NB4 (cell line): ENCODE data around the gene CDH4.
A peak's percentile ranks its signal among the peaks of the same experiment; 100 is the strongest.

Experiments used
- CTCF ChIP-seq: IDR thresholded peaks from one replicate; pipeline ENCODE4 v1.5.1; 2012; ENCODE audit warnings: low read depth, low read length
- MAX ChIP-seq: IDR thresholded peaks from 2 replicates; pipeline ENCODE4 v1.6.1; 2011; ENCODE audit warnings: low read depth, low read length
- MYC ChIP-seq: IDR thresholded peaks from 2 replicates; pipeline ENCODE4 v1.6.1; 2011; ENCODE audit warnings: low read depth, low read length
- POLR2A ChIP-seq: IDR thresholded peaks from 2 replicates; pipeline ENCODE4 v1.6.1; 2011; ENCODE audit warnings: mild to moderate bottlenecking; ENCODE audit not compliant: insufficient read length; ENCODE audit errors: extremely low read depth

- TF ChIP-seq POLR2A (no peak), CTCF (peak; percentile 23), MAX (no peak), MYC (no peak)
Measured at GRCh38 chr20:61260905-61261304, 8.8 kb downstream of the CDH4 start.
